GM18873 (cell line): ENCODE measurements around the gene KANK3.
"Not testable (repeated sequence)": the region's sequence is repeated elsewhere in the genome, so short reads cannot be mapped to it uniquely, and the experiment has no call there.

Source experiments
- ATAC-seq: cut with Tn5 transposase; IDR thresholded peaks from one replicate; pipeline ENCODE4 v1.9.1; 2021; ENCODE audit warnings: mild to moderate bottlenecking, moderate library complexity, moderate number of reproducible peaks; ENCODE audit not compliant: unreplicated experiment, low FRiP score

Gene KANK3

GRCh38 chr19:8371011-8371804 is 28.1 kb upstream of the KANK3 start:
- no peak for ATAC-seq

DNA sequence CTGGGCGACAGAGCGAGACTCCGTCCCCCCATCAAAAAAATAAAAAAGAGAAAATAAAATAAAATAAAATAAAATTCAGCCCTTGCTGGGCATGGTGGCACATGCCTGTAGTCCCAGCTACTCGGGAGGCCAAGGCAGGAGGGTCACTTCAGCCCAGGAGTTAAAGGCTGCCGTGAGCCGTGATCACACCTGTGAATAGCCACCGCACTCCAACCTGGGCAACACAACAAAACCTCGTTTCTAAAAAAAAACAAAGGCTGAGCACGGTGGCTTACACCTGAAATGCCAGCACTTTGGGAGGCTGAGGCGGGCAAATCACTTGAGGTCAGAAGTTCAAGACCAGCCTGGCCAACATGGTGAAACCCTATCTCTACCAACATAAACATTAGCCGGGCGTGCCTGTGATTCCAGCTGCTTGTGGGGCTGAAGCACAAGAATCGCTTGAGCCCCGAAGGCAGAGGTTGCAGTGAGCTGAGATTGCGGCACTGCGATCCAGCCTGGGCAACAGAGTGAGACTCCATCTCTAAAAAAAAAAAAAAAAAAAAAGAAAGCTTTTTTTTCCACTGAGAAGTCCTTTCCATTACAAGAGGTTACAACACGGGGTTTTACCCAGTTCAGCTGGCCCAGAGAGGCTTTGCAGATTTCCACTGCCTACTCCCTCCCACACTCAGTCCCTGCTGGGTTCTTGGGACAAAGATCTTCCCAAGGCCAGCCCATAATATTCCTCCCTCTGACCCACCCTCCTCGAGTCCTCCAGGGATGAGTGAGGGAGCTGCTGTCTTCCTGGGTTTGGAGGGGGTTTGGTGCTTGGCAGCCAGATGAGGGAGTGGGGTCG is 27.3 kb upstream of the KANK3 start:
- ATAC-seq = no peak

DNA sequence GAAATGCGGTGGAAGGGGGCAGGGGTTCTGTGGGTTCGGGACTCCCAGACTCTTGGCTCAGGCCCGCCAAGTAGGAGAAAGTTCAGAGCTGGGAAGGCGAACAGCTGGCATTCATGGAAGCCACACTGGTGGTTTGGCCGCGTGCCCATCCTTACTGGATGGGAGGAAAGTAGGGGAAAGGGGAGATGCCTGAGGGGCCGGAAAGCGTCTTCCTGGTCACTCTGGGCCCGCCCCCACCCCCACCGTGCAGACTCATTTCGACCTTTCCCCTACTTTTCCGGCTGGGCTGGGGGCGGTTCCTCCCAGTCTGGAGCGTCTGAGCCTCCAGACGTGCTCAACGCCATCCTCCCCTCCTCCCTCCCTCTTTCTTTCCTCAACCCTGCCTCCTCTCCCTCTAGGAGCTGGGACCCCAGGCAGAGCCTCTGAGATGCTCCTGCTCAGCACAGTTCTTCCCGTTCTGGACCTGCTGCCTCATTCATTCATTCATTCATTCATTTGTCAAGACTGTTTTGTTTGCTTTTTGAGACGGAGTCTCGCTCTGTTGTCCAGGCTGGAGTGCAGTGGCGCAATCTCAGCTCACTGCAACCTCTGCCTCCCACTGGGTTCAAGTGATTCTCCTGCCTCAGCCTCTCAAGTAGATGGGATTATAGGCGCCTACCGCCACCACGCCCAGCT is 24.4 kb upstream of the KANK3 start:
- no peak for ATAC-seq

DNA sequence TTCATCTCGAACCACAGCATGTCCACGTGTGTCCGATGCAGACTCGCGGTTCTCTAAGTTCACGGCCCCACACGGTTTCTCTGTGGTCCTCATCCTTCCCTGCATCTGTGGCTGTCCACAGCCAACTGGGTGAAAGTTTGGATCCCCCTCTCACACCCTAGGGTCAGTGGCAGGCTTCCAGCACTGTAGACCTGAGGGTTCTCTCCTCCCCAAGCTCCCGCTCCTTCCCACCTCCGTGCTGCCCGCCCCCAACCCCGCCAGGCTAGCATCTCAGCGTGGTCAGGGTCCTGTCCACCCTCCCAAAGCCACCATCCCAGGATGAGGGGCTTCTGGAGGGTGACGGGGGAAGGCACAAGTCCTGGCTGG is 23.9 kb upstream of the KANK3 start:
- ATAC-seq = no peak

GRCh38 chr19:8366121-8366581 is 23.1 kb upstream of the KANK3 start:
- ATAC-seq = no peak

GRCh38 chr19:8363803-8364771 is 21.0 kb upstream of the KANK3 start, which contains the start of gene ANGPTL4:
TSS of gene ANGPTL4 (plus strand) at chr19:8364155. CDS start at chr19:8364322, 167 bp downstream.
- no peak for ATAC-seq

- ATAC-seq = no peak
Measured at GRCh38 chr19:8361921-8362793, 19.1 kb upstream of the KANK3 start.

- no peak for ATAC-seq
Measured at GRCh38 chr19:8360196-8360595, 17.1 kb upstream of the KANK3 start.

GRCh38 chr19:8358948-8359347 is 15.9 kb upstream of the KANK3 start:
- no peak for ATAC-seq

DNA sequence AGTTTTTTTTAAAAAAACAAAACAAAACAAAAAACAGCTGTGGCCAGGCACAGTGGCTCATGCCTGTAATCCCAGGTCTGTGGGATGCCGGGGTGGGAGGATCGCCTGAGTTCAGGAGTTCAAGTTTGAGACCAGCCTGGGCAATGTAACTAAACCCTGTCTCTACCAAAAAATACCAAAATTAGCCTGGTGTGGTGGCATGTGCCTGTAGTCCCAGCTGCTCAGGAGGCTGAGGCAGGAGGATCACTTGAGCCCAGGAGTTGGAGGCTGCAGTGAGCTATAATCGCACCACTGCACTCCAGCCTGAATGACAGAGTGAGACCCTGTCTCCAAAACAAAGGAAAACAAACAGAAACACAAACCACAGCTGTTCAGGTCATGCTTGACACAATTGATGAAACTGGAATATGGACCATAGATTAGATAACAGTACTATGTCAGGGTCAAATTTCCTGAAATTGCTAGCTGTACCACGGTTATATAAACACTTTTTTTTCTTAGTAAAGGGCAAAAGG is 14.0 kb upstream of the KANK3 start:
- no peak for ATAC-seq

DNA sequence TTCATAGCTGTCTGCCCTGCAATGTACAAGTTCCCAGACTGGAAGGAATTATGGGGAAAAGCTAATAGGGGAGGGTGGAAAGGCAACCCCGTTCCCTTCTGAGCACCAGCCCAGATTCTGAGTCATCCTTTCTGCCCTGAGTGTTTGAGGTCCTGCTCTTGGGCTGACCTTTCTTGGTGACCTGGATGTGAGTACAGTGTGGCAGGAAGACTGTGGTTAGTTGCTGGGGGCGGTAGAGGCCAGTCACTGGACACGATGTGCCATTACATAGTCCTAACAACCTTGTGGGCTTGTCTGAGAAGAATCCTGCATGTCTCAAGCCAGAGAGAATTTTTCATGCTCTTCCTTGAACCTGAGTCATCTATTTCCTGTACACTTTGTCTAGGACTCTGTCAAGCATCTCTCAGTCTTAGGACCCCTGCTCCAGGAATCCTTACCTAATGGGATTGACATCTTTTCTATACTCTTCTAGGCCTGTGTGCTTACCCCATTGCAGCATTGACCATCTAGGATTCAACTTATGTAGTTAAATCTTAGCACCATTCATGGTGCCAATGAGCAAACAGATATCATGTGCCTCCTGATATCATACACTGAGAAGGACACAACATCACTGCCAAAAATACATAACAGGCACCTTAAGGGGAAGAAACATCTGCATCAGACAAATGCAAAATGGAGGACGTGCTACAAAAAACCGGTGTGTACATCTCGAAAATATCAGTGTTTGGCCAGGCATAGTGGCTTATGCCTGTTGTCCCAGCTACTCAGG is 12.8 kb upstream of the KANK3 start:
- ATAC-seq = no peak

GRCh38 chr19:8352845-8353244 is 9.8 kb upstream of the KANK3 start:
- not testable (repeated sequence) for ATAC-seq

DNA sequence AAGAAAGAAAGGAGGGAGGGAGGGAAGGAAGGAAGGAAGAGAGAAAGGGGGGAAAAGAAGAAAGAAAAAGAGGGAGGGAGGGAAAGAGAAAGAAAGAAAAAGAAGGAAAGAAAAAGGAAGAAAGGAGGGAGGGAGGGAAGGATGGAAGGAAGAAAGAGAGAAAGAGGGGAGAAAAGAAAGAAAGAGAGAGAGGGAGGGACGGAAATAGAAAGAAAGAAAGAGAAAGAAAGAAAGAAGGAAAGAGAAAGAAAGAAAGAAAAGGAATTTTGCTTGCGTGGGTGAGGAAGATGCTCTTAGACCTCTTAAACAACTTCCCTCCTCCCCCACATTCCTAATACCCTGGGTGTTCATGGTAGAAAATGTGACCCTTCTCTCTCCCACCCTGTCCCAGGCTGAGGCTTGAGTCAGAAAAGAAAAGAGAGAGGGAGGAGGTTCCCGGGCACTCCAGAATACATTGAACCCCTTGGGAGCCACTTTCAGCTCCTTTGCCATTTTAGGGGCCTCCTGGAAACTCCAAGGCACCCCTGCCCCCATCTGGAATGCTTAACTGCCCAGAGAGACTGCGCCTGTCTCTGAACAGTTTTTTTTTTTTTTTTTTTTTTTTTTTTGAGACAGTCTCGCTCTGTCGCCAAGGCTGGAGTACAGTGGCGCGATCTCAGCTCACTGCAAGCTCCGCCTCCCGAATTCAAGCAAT is 9.2 kb upstream of the KANK3 start:
- ATAC-seq = no peak

- not testable (repeated sequence) for ATAC-seq
Measured at GRCh38 chr19:8349629-8350372, 6.7 kb upstream of the KANK3 start.

DNA sequence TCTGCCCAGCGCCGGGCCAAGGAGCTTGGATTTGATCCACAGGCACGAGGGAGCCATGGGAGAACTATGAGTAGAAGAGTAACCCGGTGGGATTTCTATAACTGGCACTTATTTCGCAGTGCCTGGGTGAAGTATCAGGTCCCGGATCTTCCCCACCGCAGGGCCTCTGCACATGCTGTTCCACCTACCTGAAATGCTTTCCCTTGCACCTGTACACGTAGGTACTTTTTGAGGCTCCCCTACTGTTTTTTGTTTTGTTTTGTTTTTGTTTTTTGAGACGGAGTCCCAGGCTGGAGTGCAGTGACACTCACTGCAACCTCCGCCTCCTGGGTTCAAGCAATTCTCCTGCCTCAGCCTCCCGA is 402 bp upstream of the KANK3 start:
- ATAC-seq = no peak

DNA sequence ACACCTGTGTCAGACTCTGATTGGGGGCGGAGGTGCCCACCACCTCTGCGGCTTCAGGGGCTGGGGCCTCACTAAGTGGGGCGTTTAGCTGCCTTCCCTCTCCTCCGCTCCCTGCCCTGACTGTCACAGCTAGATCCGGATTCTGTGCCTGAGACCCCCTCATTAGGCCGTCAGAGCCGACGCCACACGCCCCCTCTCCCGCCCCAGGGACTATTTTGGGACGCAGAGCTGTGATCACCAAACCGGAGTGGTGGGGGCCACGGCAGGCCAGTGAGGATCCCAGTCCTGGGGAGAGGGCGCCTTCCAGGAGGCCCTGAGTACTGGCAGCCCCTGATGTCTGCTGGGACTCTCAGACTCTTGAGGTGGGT is 762 bp downstream of the KANK3 start:
- ATAC-seq = no peak

DNA sequence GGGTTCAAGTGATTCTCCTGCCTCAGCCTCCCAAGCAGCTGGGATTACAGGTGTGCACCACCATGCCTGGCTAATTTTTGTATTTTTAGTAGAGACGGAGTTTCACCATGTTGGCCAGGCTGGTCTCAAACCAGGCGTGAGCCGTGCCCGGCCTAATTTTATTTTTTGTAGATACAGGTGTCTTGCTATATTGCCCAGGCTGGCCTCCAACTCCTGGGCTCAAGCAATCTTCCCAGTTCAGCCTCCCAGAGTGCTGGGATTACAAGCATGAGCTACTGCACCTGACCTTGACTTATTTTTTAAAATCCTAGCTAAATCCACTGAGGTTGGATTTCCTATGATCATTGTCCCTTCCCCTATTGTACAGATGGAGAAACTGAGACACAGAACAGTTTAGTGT is 1.6 kb downstream of the KANK3 start:
- not testable (repeated sequence) for ATAC-seq
